GM12878 (cell line): Measurements from ENCODE around the gene SLC6A16. TPM values are rescaled to one million over a fixed set of nuclear protein-coding genes. Genes with fewer than 3 reads are reported as not detected.

Experiments used
- BMI1 ChIP-seq: fragments of 450-650 bp; IDR thresholded peaks from 2 replicates; pipeline ENCODE4 v1.6.1; 2016; ENCODE audit warnings: mild to moderate bottlenecking, moderate library complexity, borderline replicate concordance
- CHD1 ChIP-seq: IDR thresholded peaks from 2 replicates; pipeline ENCODE4 v1.6.1; 2012; ENCODE audit warnings: low read depth, low read length, improper control_type of control experiment
- CHD2 ChIP-seq: IDR thresholded peaks from 2 replicates; pipeline ENCODE4 v1.6.1; 2011; ENCODE audit warnings: low read depth, low read length, improper control_type of control experiment, borderline replicate concordance
- CREB1 ChIP-seq: IDR thresholded peaks from 2 replicates; pipeline ENCODE4 v1.6.1; 2012; ENCODE audit warnings: low read depth, mild to moderate bottlenecking, inconsistent platforms
- EGR1 ChIP-seq, 2 experiments: IDR thresholded peaks; 1 replicate in 1 of 2; 2 replicates in 1 of 2; pipeline ENCODE4 v1.6.1; 2011 to 2012; ENCODE audit warnings: low read depth in 2 of 2, low read length in 2 of 2, borderline replicate concordance in 1 of 2, mild to moderate bottlenecking in 1 of 2, moderate library complexity in 1 of 2
- EP300 ChIP-seq, 2 experiments: fragments of 150-350 bp in 1 of 2; IDR thresholded peaks; 2 replicates each; pipeline ENCODE4 v1.6.1; 2011 to 2012; ENCODE audit warnings: low read depth in 2 of 2, low read length in 2 of 2, borderline replicate concordance in 1 of 2, improper control_type of control experiment in 1 of 2, inconsistent platforms in 1 of 2; ENCODE audit not compliant: control insufficient read depth in 1 of 2
- FOS ChIP-seq: IDR thresholded peaks from 3 replicates; pipeline ENCODE4 v1.6.1; 2011; ENCODE audit warnings: borderline replicate concordance; ENCODE audit not compliant: insufficient read length; ENCODE audit errors: extremely low read depth
- FOXK2 ChIP-seq: fragments of 450-650 bp; IDR thresholded peaks from 2 replicates; pipeline ENCODE4 v1.6.1; 2017; ENCODE audit warnings: mild to moderate bottlenecking, moderate library complexity
- IKZF1 ChIP-seq: fragments of 450-650 bp; conservative IDR thresholded peaks from 2 replicates; pipeline ENCODE4 v1.6.1; 2017; ENCODE audit warnings: antibody characterized with exemption, mild to moderate bottlenecking
- NBN ChIP-seq: fragments of 450-650 bp; IDR thresholded peaks from 2 replicates; pipeline ENCODE4 v1.6.1; 2016
- NFYB ChIP-seq: IDR thresholded peaks from 2 replicates; pipeline ENCODE4 v1.6.1; 2011; ENCODE audit warnings: low read depth, mild to moderate bottlenecking, low read length, improper control_type of control experiment, moderate library complexity; ENCODE audit not compliant: insufficient read depth
- NR2C2 ChIP-seq: IDR thresholded peaks from 2 replicates; pipeline ENCODE4 v1.6.1; 2011; ENCODE audit warnings: borderline replicate concordance, low read depth; ENCODE audit not compliant: control insufficient read depth, insufficient read length
- RAD51 ChIP-seq: fragments of 450-650 bp; IDR thresholded peaks from 2 replicates; pipeline ENCODE4 v1.6.1; 2016; ENCODE audit warnings: moderate library complexity, mild to moderate bottlenecking, inconsistent platforms
- RUNX3 ChIP-seq: IDR thresholded peaks from 2 replicates; pipeline ENCODE4 v1.6.1; 2012; ENCODE audit warnings: low read length, inconsistent platforms
- TCF3 ChIP-seq: IDR thresholded peaks from 2 replicates; pipeline ENCODE4 v1.6.1; 2012; ENCODE audit warnings: low read depth, mild to moderate bottlenecking, low read length, borderline replicate concordance; ENCODE audit not compliant: insufficient read depth
- ZNF384 ChIP-seq: IDR thresholded peaks from 2 replicates; pipeline ENCODE4 v1.6.1; 2012; ENCODE audit warnings: low read depth, mild to moderate bottlenecking, low read length, improper control_type of control experiment, borderline replicate concordance
- ZSCAN29 ChIP-seq: fragments of 450-650 bp; IDR thresholded peaks from 2 replicates; pipeline ENCODE4 v1.6.1; 2017; ENCODE audit warnings: mild to moderate bottlenecking, moderate library complexity
- polyA plus RNA-seq, 11 experiments: library from polyadenylated mRNA; depleted of rRNA in 4 of 11; unstranded in 6 of 11; stranded (reverse) in 5 of 11; fragments of >200 nt; fragmentation: Nextera tagmentation in 4 of 11; fragmentation: Illumina TruSeq in 1 of 11; extraction: Ambion mirVana in 4 of 11; extraction: Trizol in 1 of 11; gene quantifications; 1 replicate in 1 of 11; 2 replicates in 10 of 11; pipeline versions ENCODE4 v1.2.1 to v1.2.3, GENCODE V29; 2011 to 2016; ENCODE audit warnings: inconsistent platforms in 2 of 11, missing spikeins in 2 of 11, low read depth in 1 of 11
- total RNA-seq, 4 experiments: library from RNA; depleted of rRNA in 3 of 4; stranded (reverse); fragments of >200 nt in 3 of 4; fragmentation: Illumina TruSeq in 1 of 4; extraction: Trizol in 1 of 4; gene quantifications; 2 replicates each; pipeline versions ENCODE4 v1.2.1 to v1.2.3, GENCODE V29; 2013 to 2021
- TF ChIP-seq, protein P1 (sequence below): fragments of 450-650 bp; IDR thresholded peaks from 2 replicates; pipeline ENCODE4 v1.6.1; 2017; ENCODE audit warnings: mild to moderate bottlenecking, moderate library complexity
- TF ChIP-seq, protein P2 (sequence below): IDR thresholded peaks from 2 replicates; pipeline ENCODE4 v1.6.1; 2012; ENCODE audit warnings: mild to moderate bottlenecking, low read depth, low read length
- TF ChIP-seq, protein P3 (sequence below): fragments of 450-650 bp; formaldehyde crosslinking; IDR thresholded peaks from 2 replicates; pipeline ENCODE4 v1.5.0; 2022; ENCODE audit warnings: mild to moderate bottlenecking, missing genetic modification characterization

The SLC6A16 gene
- total and polyA plus RNA-seq, 10 of the 15 experiments (the other 5 are each of a cell fraction or from before 2014, with no cell fraction given): 0.23 to 3.2 (median 0.54) TPM

DNA sequence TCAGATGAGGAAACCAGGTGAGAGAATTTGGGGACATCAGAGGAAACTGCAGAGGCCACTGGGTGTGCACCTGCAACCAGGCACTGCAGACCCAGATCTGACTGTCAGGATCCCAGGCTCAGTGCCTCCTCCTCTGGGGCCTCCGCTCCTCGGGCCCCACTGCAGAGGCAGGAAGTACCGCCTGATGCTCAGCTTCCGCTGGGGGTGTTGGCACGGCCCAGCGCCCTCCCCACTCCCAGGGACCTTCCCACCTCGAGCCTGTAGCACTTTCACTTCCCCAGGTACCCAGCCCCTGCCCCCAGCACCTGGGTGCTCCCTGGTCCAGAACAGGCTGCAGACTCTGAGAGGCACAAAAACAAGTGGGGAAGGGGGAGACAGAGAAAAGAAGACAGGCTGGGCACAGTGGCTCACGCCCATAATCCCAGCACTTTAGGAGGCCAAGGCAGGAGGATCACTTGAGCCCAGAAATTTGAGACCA is 8.9 kb upstream of the SLC6A16 start (continued):
- TF ChIP-seq IKZF1 (peak; percentile 95), NBN (peak; percentile 90), ZSCAN29 (no peak), FOXK2 (no peak), NR2C2 (no peak), TCF3 (peak; percentile 76; the same call in 1 of the 2 replicates), CHD2 (peak; percentile 72; the same call in 1 of the 2 replicates), BMI1 (no peak), NFYB (no peak), FOS (no peak), CHD1 (no peak), EP300 (IDR thresholded peaks at IDR 0.05; ENCODE audit: borderline replicate concordance in 1 of 2, control insufficient read depth in 1 of 2, low read depth in 2 of 2, low read length in 2 of 2) (peak; percentile 73 to 75), RUNX3 (peak; percentile 55), EGR1 (IDR thresholded peaks at IDR 0.05; ENCODE audit: borderline replicate concordance in 1 of 2, low read depth in 2 of 2, low read length in 2 of 2) (no peak; a peak in 1 of 3 replicates), ZNF384 (no peak), CREB1 (0 out of 2 replicates have a peak, but pooled peaks have one; percentile 15), RAD51 (no peak)
- TF ChIP-seq, protein P1, sequence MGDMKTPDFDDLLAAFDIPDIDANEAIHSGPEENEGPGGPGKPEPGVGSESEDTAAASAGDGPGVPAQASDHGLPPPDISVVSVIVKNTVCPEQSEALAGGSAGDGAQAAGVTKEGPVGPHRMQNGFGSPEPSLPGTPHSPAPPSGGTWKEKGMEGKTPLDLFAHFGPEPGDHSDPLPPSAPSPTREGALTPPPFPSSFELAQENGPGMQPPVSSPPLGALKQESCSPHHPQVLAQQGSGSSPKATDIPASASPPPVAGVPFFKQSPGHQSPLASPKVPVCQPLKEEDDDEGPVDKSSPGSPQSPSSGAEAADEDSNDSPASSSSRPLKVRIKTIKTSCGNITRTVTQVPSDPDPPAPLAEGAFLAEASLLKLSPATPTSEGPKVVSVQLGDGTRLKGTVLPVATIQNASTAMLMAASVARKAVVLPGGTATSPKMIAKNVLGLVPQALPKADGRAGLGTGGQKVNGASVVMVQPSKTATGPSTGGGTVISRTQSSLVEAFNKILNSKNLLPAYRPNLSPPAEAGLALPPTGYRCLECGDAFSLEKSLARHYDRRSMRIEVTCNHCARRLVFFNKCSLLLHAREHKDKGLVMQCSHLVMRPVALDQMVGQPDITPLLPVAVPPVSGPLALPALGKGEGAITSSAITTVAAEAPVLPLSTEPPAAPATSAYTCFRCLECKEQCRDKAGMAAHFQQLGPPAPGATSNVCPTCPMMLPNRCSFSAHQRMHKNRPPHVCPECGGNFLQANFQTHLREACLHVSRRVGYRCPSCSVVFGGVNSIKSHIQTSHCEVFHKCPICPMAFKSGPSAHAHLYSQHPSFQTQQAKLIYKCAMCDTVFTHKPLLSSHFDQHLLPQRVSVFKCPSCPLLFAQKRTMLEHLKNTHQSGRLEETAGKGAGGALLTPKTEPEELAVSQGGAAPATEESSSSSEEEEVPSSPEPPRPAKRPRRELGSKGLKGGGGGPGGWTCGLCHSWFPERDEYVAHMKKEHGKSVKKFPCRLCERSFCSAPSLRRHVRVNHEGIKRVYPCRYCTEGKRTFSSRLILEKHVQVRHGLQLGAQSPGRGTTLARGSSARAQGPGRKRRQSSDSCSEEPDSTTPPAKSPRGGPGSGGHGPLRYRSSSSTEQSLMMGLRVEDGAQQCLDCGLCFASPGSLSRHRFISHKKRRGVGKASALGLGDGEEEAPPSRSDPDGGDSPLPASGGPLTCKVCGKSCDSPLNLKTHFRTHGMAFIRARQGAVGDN: peak; percentile 73
- TF ChIP-seq, protein P2, sequence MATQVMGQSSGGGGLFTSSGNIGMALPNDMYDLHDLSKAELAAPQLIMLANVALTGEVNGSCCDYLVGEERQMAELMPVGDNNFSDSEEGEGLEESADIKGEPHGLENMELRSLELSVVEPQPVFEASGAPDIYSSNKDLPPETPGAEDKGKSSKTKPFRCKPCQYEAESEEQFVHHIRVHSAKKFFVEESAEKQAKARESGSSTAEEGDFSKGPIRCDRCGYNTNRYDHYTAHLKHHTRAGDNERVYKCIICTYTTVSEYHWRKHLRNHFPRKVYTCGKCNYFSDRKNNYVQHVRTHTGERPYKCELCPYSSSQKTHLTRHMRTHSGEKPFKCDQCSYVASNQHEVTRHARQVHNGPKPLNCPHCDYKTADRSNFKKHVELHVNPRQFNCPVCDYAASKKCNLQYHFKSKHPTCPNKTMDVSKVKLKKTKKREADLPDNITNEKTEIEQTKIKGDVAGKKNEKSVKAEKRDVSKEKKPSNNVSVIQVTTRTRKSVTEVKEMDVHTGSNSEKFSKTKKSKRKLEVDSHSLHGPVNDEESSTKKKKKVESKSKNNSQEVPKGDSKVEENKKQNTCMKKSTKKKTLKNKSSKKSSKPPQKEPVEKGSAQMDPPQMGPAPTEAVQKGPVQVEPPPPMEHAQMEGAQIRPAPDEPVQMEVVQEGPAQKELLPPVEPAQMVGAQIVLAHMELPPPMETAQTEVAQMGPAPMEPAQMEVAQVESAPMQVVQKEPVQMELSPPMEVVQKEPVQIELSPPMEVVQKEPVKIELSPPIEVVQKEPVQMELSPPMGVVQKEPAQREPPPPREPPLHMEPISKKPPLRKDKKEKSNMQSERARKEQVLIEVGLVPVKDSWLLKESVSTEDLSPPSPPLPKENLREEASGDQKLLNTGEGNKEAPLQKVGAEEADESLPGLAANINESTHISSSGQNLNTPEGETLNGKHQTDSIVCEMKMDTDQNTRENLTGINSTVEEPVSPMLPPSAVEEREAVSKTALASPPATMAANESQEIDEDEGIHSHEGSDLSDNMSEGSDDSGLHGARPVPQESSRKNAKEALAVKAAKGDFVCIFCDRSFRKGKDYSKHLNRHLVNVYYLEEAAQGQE: no peak
- TF ChIP-seq, protein P3, sequence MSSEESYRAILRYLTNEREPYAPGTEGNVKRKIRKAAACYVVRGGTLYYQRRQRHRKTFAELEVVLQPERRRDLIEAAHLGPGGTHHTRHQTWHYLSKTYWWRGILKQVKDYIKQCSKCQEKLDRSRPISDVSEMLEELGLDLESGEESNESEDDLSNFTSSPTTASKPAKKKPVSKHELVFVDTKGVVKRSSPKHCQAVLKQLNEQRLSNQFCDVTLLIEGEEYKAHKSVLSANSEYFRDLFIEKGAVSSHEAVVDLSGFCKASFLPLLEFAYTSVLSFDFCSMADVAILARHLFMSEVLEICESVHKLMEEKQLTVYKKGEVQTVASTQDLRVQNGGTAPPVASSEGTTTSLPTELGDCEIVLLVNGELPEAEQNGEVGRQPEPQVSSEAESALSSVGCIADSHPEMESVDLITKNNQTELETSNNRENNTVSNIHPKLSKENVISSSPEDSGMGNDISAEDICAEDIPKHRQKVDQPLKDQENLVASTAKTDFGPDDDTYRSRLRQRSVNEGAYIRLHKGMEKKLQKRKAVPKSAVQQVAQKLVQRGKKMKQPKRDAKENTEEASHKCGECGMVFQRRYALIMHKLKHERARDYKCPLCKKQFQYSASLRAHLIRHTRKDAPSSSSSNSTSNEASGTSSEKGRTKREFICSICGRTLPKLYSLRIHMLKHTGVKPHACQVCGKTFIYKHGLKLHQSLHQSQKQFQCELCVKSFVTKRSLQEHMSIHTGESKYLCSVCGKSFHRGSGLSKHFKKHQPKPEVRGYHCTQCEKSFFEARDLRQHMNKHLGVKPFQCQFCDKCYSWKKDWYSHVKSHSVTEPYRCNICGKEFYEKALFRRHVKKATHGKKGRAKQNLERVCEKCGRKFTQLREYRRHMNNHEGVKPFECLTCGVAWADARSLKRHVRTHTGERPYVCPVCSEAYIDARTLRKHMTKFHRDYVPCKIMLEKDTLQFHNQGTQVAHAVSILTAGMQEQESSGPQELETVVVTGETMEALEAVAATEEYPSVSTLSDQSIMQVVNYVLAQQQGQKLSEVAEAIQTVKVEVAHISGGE (CRISPR knock-in tag): no peak
